HG03521 (cell line): ENCODE data around the gene ATP2A3.

ENCODE experiments used
- ATAC-seq: cut with Tn5 transposase; IDR thresholded peaks from one replicate; pipeline ENCODE4 v1.9.1; 2021; ENCODE audit warnings: mild to moderate bottlenecking, moderate library complexity; ENCODE audit not compliant: unreplicated experiment

Gene ATP2A3

DNA sequence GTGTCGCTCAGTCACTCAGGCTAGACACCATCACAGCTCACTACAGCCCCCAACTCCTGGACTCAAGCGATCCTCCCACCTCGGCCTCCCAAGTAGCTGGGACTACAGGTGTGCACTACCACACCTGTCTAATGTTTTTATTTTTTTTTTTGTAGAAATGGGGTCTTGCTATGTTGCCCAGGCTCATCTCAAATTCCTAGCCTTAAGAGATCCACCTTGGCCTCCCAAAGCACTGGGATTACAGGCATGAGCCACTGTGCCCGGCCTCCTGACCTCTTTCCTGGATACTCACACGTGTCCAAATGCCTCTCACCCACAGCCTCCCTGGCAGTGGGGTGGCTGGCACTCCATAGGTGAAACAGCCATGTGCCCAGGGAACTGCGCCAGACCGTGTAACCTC is 88.9 kb downstream of the ATP2A3 start:
- no peak for ATAC-seq
